ENCODE data around the gene MAPRE2.

DNA sequence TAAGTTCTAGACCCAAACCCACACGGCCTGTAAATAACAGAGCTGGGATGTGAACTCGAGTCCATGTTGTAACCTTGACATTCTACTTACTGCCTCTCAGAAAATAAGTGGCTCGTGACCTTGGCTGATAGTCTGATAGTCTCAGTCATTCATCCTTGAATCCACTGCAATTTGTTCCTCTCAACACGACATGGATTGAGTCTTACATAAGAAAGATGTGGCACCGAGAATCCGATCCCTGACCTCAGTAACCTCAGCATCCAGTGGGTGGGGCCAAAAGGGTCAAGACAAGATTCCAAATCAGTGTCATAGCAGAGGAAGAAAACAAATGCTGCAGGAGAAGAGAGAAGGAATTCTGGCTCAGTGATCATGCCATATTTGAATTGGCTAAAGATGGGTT lies 97.6 kb downstream of the MAPRE2 start:
- TF ChIP-seq, protein P1, sequence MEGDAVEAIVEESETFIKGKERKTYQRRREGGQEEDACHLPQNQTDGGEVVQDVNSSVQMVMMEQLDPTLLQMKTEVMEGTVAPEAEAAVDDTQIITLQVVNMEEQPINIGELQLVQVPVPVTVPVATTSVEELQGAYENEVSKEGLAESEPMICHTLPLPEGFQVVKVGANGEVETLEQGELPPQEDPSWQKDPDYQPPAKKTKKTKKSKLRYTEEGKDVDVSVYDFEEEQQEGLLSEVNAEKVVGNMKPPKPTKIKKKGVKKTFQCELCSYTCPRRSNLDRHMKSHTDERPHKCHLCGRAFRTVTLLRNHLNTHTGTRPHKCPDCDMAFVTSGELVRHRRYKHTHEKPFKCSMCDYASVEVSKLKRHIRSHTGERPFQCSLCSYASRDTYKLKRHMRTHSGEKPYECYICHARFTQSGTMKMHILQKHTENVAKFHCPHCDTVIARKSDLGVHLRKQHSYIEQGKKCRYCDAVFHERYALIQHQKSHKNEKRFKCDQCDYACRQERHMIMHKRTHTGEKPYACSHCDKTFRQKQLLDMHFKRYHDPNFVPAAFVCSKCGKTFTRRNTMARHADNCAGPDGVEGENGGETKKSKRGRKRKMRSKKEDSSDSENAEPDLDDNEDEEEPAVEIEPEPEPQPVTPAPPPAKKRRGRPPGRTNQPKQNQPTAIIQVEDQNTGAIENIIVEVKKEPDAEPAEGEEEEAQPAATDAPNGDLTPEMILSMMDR (IDR thresholded peaks at IDR 0.05) = no peak
- TF ChIP-seq EP300 (IDR thresholded peaks at IDR 0.05) (no peak), POLR2A (IDR thresholded peaks at IDR 0.05; ENCODE audit: low read depth) (no peak), POLR2AphosphoS5 (IDR thresholded peaks at IDR 0.05) (no peak)
